Spleen (tissue), 11 donors: ENCODE measurements around the gene DQX1. TPM values are rescaled to one million over a fixed set of nuclear protein-coding genes. Genes with fewer than 3 reads are reported as not detected.
A peak's percentile ranks its signal among the peaks of the same experiment; 100 is the strongest.

Experiments used
- DNase-seq: peaks from one replicate; pipeline ENCODE4 v3.0.0-alpha.2; 2020
- H3K27ac ChIP-seq, 8 donors: fragments of 200-600 bp; sonication (generic) in 7 of 8; 1 replicate in 4 of 8; 2 replicates in 4 of 8; pipeline versions ENCODE4 v1.5.0 to v1.8.0; 2016 to 2021; ENCODE audit warnings: inconsistent platforms in 4 of 8, mild to moderate bottlenecking in 4 of 8, moderate library complexity in 1 of 8
- H3K27me3 ChIP-seq, 7 donors: fragments of 200-600 bp; sonication (generic) in 6 of 7; replicated peaks in 1 of 7; 1 replicate in 4 of 7; 2 replicates in 3 of 7; pipeline versions ENCODE4 v1.5.0 to v1.8.0; 2016 to 2021; ENCODE audit warnings: inconsistent platforms in 3 of 7, mild to moderate bottlenecking in 1 of 7
- H3K36me3 ChIP-seq, 6 donors: fragments of 200-600 bp; sonication (generic) in 5 of 6; 1 replicate in 4 of 6; 2 replicates in 2 of 6; pipeline versions ENCODE4 v1.5.0 to v1.8.0; 2016 to 2021; ENCODE audit warnings: inconsistent platforms in 2 of 6
- H3K4me1 ChIP-seq, 6 donors: fragments of 200-600 bp; sonication (generic) in 5 of 6; 1 replicate in 3 of 6; 2 replicates in 3 of 6; pipeline versions ENCODE4 v1.5.0 to v1.8.0; 2016 to 2021; ENCODE audit warnings: inconsistent platforms in 3 of 6
- H3K4me3 ChIP-seq, 8 donors: fragments of 200-600 bp; sonication (generic) in 7 of 8; 1 replicate in 4 of 8; 2 replicates in 4 of 8; pipeline versions ENCODE4 v1.5.0 to v1.8.0; 2016 to 2021; ENCODE audit warnings: inconsistent platforms in 4 of 8, mild to moderate bottlenecking in 4 of 8, moderate library complexity in 2 of 8
- H3K9me3 ChIP-seq, 8 donors: fragments of 200-600 bp; sonication (generic) in 7 of 8; 1 replicate in 4 of 8; 2 replicates in 4 of 8; pipeline versions ENCODE4 v1.5.0 to v1.8.0; 2016 to 2021; ENCODE audit warnings: inconsistent platforms in 4 of 8
- POLR2A ChIP-seq, 3 donors: fragments of 450-650 bp; IDR thresholded peaks; one replicate each; pipeline ENCODE4 v1.5.1; 2017; ENCODE audit warnings: antibody characterized with exemption in 3 of 3, mild to moderate bottlenecking in 1 of 3
- POLR2AphosphoS5 ChIP-seq, 3 donors: sonication (generic); formaldehyde crosslinking; IDR thresholded peaks; one replicate each; pipeline ENCODE4 v1.5.1; 2017; ENCODE audit warnings: antibody characterized with exemption in 3 of 3
- WGBS, 5 donors: extraction: QIAGEN DNeasy Blood & Tissue Kit in 3 of 5; methylation state at CpG; one replicate each; pipeline versions ENCODE4 v1.1.5 to v1.1.7; 2013 to 2018; 5-methylcytosine and 5-hydroxymethylcytosine counted together
- intact Hi-C: fragments of 100-400 bp; cut with DNase I; formaldehyde crosslinking; loops from one replicate; pipeline ENCODE4 v1.15.0; 2023; ENCODE audit warnings: low total_unique reads
- polyA plus RNA-seq, 3 donors: library from polyadenylated mRNA; stranded (reverse); fragments of 200-250 nt; gene quantifications; one replicate each; pipeline ENCODE4 v1.2.1, GENCODE V29; 2013
- total RNA-seq, 7 donors: library from RNA; depleted of rRNA in 3 of 7; stranded (reverse); fragments of >200 nt in 3 of 7; fragmentation: NEBNext Ultra II Directional in 4 of 7; extraction: Animal tissue kit (Norgen Biotek cat#: 25700) in 4 of 7; gene quantifications; one replicate each; pipeline versions ENCODE4 v1.1.0 to v1.2.1, GENCODE V29; 2016 to 2021
- TF ChIP-seq, protein P1 (sequence below), 11 experiments: fragments of 200-600 bp in 7 of 11; fragments of 450-650 bp in 4 of 11; sonication (generic) in 4 of 11; IDR thresholded peaks in 8 of 11; conservative IDR thresholded peaks in 3 of 11; 1 replicate in 7 of 11; 2 replicates in 4 of 11; pipeline versions ENCODE4 v1.4.0 to v1.8.0; 2016 to 2021; ENCODE audit warnings: antibody characterized with exemption in 11 of 11, inconsistent platforms in 4 of 11, mild to moderate bottlenecking in 1 of 11
- donor health status: healthy with polysubstance abuse.
- donor health status: DM: no; HTN: no; CAD: no; lungs with moderate emphysema.
- donor health status: DM: no; HTN: no; CAD: no.
- donor health status: Bipolar disorder and iron deficiency.
- donor health status: healthy.
- donor health status: DM: no; HTN: no; CAD: no.
- donor health status: DM: yes; HTN: yes; CAD: no.

The DQX1 gene
- total and polyA plus RNA-seq, 10 donors, result 0.09 to 0.52 (median 0.31) TPM; not detected in 2

DNA sequence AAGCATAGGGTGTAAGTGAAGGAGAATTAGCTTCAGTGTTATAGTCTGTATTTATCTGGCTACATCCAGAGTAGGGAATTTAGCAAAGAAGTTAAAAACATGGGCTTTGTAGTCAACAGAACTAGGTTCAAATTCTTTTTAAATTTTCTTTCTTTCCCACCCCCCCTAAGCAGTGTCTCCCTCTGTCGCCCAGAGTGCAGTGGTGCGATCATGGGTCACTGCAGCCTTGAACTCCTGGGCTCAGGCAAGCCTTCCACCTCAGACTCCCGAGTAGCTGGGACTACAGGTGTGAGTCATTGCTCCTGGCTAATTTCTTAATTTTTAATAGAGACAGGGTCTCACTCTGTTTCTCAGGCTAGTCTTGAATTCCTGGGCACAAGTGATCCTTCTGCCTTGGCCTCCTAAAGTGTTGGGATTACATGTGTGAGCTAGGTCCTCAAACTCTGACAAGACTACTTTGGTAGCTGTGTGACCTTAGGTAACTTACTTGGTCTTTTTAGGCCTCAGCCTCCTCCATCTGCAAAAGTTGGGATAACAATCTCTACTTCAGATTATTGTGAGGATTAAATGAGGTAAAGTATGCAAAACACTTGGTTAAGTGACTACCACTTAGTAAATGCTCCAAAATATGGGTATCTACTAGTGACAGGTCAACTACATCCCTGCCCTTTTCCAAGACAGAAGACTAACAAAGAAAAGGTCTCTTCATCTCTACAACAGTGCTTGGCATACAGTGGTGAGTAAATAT, 46.3 kb upstream of the DQX1 start:
- 59 to 85% (median 81%) methylated on average over 3 of the region's 3 CpGs for WGBS, 5 donors
- H3K9me3 ChIP-seq, result no peaks in the 10 kb centered on the region
- H3K4me1 ChIP-seq, result peaks cover 8 to 66% (median 32%) of the 10 kb centered on the region in 6 donors
- no peaks in the 10 kb centered on the region for H3K36me3 ChIP-seq
- DNase-seq, result no peak
- H3K27me3 ChIP-seq, result no peaks in the 10 kb centered on the region
- TF ChIP-seq, protein P1, sequence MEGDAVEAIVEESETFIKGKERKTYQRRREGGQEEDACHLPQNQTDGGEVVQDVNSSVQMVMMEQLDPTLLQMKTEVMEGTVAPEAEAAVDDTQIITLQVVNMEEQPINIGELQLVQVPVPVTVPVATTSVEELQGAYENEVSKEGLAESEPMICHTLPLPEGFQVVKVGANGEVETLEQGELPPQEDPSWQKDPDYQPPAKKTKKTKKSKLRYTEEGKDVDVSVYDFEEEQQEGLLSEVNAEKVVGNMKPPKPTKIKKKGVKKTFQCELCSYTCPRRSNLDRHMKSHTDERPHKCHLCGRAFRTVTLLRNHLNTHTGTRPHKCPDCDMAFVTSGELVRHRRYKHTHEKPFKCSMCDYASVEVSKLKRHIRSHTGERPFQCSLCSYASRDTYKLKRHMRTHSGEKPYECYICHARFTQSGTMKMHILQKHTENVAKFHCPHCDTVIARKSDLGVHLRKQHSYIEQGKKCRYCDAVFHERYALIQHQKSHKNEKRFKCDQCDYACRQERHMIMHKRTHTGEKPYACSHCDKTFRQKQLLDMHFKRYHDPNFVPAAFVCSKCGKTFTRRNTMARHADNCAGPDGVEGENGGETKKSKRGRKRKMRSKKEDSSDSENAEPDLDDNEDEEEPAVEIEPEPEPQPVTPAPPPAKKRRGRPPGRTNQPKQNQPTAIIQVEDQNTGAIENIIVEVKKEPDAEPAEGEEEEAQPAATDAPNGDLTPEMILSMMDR (IDR thresholded peaks at IDR 0.05 in 8 of 11, conservative IDR thresholded peaks at IDR 0.05 in 3 of 11), result no peak
- TF ChIP-seq POLR2AphosphoS5 (IDR thresholded peaks at IDR 0.05) (no peak), POLR2A (IDR thresholded peaks at IDR 0.05) (no peak)
- intact Hi-C loops, result no loop called here
- peak overlapping the region in 2 of 8 donors; percentile 60 to 75 for H3K27ac ChIP-seq
- no peak overlapping the region for H3K4me3 ChIP-seq

DNA sequence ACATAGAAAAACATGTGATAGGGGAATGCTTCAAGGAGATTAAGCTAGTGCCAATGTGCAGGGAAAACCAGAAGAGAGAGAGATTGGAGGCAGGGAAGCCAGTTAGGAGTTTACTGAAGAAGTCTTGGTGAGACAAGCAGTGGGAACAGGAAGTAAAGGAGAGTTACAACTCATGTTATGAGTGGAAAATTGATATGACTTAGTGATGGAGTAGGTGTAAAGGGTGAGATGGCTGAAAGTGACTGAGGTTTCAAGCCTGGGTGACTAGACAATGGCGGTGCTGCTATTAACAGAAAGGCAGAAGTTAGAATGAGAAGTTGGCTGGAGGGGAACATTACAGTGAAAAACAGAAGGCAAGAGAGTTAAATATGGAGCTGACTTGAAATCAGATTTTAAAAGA, 45.0 kb upstream of the DQX1 start:
- intact Hi-C loops, result no loop called here
- 37 to 56% (median 47%) methylated on average over 1 of the region's 1 CpG for WGBS, 5 donors
- Histone ChIP-seq H3K4me1 (peaks cover 8 to 53% (median 22%) of the 10 kb centered on the region in 6 donors), H3K27ac (peak overlapping the region in 6 of 8 donors; percentile 44 to 61 (median 54)), H3K4me3 (no peak overlapping the region), H3K27me3 (no peaks in the 10 kb centered on the region), H3K36me3 (no peaks in the 10 kb centered on the region), H3K9me3 (no peaks in the 10 kb centered on the region)
- DNase-seq, result no peak
- TF ChIP-seq, protein P1 (IDR thresholded peaks at IDR 0.05 in 8 of 11, conservative IDR thresholded peaks at IDR 0.05 in 3 of 11), result no peak
- TF ChIP-seq POLR2AphosphoS5 (IDR thresholded peaks at IDR 0.05), result no peak
- no peak for TF ChIP-seq POLR2A (IDR thresholded peaks at IDR 0.05)

DNA sequence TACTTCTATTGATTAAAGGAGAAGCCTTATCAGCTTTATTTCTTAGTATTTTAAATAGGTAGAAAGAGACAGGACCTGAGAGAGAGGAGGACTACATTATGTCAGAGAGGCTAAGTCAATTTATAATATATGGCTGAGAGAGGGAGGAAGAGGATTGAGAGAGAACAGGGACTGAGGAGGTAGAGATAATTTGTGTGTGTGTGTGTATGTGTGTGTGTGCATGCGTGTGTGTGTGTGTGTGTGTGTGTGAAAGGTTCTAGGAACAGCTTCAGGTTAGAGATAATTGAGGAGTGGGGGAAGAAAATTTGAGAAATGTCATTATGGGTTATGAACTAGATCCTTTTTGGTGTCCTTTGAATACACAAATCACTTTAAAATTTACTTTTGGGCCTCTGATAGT, 43.7 kb upstream of the DQX1 start:
- peaks cover 8 to 40% (median 19%) of the 10 kb centered on the region in 6 donors for H3K4me1 ChIP-seq
- TF ChIP-seq POLR2A (IDR thresholded peaks at IDR 0.05) (no peak), POLR2AphosphoS5 (IDR thresholded peaks at IDR 0.05) (no peak)
- TF ChIP-seq, protein P1 (IDR thresholded peaks at IDR 0.05 in 8 of 11, conservative IDR thresholded peaks at IDR 0.05 in 3 of 11), result no peak
- DNase-seq, result no peak
- no peak overlapping the region for H3K4me3 ChIP-seq
- intact Hi-C loops, result no loop called here
- H3K27ac ChIP-seq, result no peak overlapping the region
- no peaks in the 10 kb centered on the region for H3K27me3 ChIP-seq
- 39 to 96% (median 87%) methylated on average over 1 of the region's 1 CpG for WGBS, 5 donors
- H3K36me3 ChIP-seq, result no peaks in the 10 kb centered on the region
- no peaks in the 10 kb centered on the region for H3K9me3 ChIP-seq

DNA sequence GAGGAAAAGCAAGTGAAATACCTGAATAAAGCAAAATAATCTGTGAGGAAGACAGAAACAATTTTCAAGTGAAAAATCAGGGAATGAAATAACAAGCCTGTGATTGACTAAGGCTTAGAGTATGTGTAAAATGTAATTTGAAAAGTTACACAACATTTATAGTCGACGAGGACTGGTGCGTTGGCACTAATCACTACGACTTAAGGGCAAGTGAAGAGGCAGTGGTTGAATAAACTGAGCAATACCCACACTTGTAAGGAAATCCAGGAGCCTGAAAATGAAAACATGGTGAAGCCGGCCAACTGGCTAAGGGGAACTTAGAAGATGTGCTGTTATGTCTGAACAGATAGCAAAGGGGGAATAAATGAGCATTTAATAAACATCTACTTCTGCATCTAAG, 41.9 kb upstream of the DQX1 start:
- no peak for DNase-seq
- Histone ChIP-seq H3K36me3 (no peaks in the 10 kb centered on the region), H3K27ac (no peak overlapping the region), H3K4me3 (no peak overlapping the region), H3K4me1 (peaks cover 0 to 22% (median 4%) of the 10 kb centered on the region in 6 donors), H3K9me3 (no peaks in the 10 kb centered on the region), H3K27me3 (no peaks in the 10 kb centered on the region)
- intact Hi-C loops, result no loop called here
- TF ChIP-seq, protein P1 (IDR thresholded peaks at IDR 0.05 in 8 of 11, conservative IDR thresholded peaks at IDR 0.05 in 3 of 11), result no peak
- no peak for TF ChIP-seq POLR2AphosphoS5 (IDR thresholded peaks at IDR 0.05)
- TF ChIP-seq POLR2A (IDR thresholded peaks at IDR 0.05), result no peak
- 53 to 82% (median 76%) methylated on average over 5 of the region's 5 CpGs for WGBS, 5 donors
